Hematopoietic multipotent progenitor cell treated with erythropoietin and hydrocortisone succinate and interleukin-3 and kit ligand, for 4 days (in vitro differentiated cells): Measurements from ENCODE around the gene PCDHGA1.
"Not testable (repeated sequence)": the region's sequence is repeated elsewhere in the genome, so short reads cannot be mapped to it uniquely, and the experiment has no call there.

Source experiments
- DNase-seq: peaks from one replicate; pipeline ENCODE4 v3.0.0-alpha.2; 2015

Gene PCDHGA1

GRCh38 chr5:141330299-141331080 lies at the start of gene PCDHGA1:
Gene PCDHGA1 (plus strand): TSS chr5:141330514.
- DNase-seq, result peak; percentile 40

- DNase-seq, result peak; percentile 14
These were observed 31.9 kb upstream of the PCDHGA1 start for GRCh38 chr5:141298376-141298775.

GRCh38 chr5:141303756-141304155 lies 26.6 kb upstream of the PCDHGA1 start, which contains the start of gene SLC25A2:
Gene SLC25A2 (minus strand): TSS chr5:141304049. CDS start chr5:141303865, 184 bp downstream.
- DNase-seq, result no peak

- no peak for DNase-seq
These were observed 23.7 kb upstream of the PCDHGA1 start for GRCh38 chr5:141306630-141307029.

GRCh38 chr5:141313711-141314110 lies 16.6 kb upstream of the PCDHGA1 start:
- peak; percentile 28 for DNase-seq

GRCh38 chr5:141316963-141317362 lies 13.4 kb upstream of the PCDHGA1 start:
- DNase-seq, result not testable (repeated sequence)

- DNase-seq, result no peak
These were observed 11.1 kb upstream of the PCDHGA1 start for GRCh38 chr5:141319202-141319601.

GRCh38 chr5:141319699-141320098 lies 10.6 kb upstream of the PCDHGA1 start:
- no peak for DNase-seq

- peak; percentile 97 for DNase-seq
These were observed 9.8 kb upstream of the PCDHGA1 start, which contains the start of gene TAF7 for GRCh38 chr5:141320225-141321169. Gene TAF7 (minus strand): TSS chr5:141320784. CDS start chr5:141320044, 740 bp downstream.

- no peak for DNase-seq
These were observed 8.1 kb upstream of the PCDHGA1 start for GRCh38 chr5:141322261-141322660.

GRCh38 chr5:141326088-141326854 lies 4.0 kb upstream of the PCDHGA1 start:
- peak; percentile 46 for DNase-seq

GRCh38 chr5:141328231-141328630 lies 2.1 kb upstream of the PCDHGA1 start:
- no peak for DNase-seq

GRCh38 chr5:141332571-141332970 lies 2.3 kb downstream of the PCDHGA1 start:
- not testable (repeated sequence) for DNase-seq

- DNase-seq, result peak; percentile 51
These were observed 8.4 kb downstream of the PCDHGA1 start, which contains the start of gene PCDHGA2 for GRCh38 chr5:141338538-141339306. Gene PCDHGA2 (plus strand): TSS chr5:141338760.

- not testable (repeated sequence) for DNase-seq
These were observed 10.6 kb downstream of the PCDHGA1 start for GRCh38 chr5:141340781-141341354.

GRCh38 chr5:141342773-141343172 lies 12.5 kb downstream of the PCDHGA1 start:
- DNase-seq, result no peak

- peak; percentile 48 for DNase-seq
These were observed 13.1 kb downstream of the PCDHGA1 start, which contains the start of gene PCDHGA3 for GRCh38 chr5:141343242-141343952. Gene PCDHGA3 (plus strand): TSS chr5:141343829. CDS start chr5:141344034, 205 bp downstream.

GRCh38 chr5:141343953-141344463 lies 13.7 kb downstream of the PCDHGA1 start:
- no peak for DNase-seq

GRCh38 chr5:141345327-141345726 lies 15.0 kb downstream of the PCDHGA1 start:
- DNase-seq, result no peak

GRCh38 chr5:141346017-141346416 lies 15.7 kb downstream of the PCDHGA1 start:
- not testable (repeated sequence) for DNase-seq
